GM12891 (cell line): ENCODE results near the gene NEK10.

Experiments
- POLR2A ChIP-seq: IDR thresholded peaks from 2 replicates; pipeline ENCODE4 v1.6.1; 2011; ENCODE audit warnings: low read depth, low read length, control low read depth
- POLR2AphosphoS5 ChIP-seq: IDR thresholded peaks from 2 replicates; pipeline ENCODE4 v1.6.1; 2011; ENCODE audit warnings: low read depth, low read length, control low read depth

DNA sequence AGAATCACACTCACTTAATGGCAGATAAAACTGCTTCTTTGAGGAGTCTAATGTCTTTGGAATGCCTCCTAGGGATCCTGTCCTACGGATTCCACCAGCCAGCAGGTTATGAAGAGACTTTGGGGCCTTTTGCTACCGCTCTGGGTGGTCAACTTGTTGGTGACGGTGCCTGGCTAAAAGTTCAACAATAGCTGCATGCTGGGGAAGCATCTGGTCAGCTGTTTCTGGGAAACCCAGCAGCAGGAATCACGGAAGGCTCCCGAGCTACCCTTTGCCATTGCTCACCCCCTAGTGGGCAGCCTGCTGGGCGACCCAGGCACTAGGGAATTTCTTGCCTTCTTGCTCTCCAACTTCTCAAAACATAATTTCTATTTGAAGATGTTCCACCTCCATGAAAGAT is 263.3 kb downstream of the NEK10 start:
- no peak for TF ChIP-seq POLR2A
- no peak for TF ChIP-seq POLR2AphosphoS5
